ENCODE data around the gene AVL9.

Gene AVL9

DNA sequence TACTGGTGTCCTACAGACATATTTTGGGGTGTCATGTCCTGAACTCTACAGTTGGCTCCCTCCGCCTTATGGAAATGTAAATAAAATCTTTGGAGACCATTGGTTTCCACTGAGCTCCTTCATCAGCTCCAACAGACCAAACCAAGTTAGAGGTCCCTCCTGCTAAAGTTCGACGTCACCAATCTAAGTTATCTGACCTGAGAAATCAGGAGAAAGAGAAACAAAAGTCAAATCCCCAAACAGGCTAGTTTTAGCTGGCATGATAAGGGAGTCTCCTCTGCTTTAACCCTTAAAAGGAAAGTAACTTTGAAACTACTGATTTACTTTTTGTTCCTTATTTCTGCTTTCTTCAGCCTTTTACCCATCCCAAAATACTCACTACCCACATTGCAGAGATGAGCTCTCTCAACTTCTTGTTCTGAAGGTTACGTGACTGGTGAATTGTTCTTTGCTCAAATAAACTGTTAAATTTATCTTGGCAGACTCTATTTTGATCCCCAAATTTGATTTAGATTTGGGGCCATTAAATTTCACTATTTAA, 39.9 kb downstream of the AVL9 start:
- DNase-seq: no peak

DNA sequence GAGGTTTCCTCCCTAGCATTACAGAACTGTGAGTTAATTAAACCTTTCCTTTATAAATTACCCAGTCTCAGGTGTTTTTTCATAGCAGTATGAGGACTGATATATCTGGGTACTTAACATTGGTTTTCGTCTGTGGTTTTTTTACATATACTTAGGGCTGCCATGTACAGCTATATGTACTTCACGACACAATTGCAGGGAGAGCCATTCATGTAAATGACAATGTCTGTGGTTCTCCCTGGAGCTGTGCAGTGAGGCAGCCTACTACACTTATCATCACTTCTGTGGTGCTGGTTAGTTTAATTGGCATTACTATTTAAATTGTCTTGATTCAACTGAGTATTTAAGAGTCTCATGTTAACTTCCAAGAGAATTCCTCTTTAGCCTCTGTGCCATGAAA, 40.7 kb downstream of the AVL9 start:
- no peak for DNase-seq

GRCh38 chr7:32536585-32536984, 41.3 kb downstream of the AVL9 start:
- DNase-seq: no peak

- no peak for DNase-seq
These were observed 42.5 kb downstream of the AVL9 start for GRCh38 chr7:32537760-32538159.

DNA sequence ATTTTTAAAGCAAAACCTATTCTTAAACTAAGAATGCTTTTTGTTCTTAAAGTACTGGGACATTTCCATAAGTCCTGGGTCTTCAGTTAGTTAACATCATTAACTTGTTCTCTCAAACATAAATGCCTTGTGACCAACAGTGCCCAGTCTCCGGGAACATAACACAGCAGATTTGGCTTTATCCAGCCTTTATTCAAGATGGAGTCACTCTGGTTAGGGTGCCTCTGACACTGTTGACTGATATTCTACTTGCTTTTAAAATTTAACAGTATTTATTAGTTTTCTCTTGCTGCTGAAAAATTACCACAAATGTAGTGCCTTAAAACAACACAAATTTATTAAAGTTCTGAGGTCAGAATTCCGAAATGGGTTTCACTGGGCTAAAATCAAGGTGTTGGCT, 44.1 kb downstream of the AVL9 start:
- DNase-seq: no peak

DNA sequence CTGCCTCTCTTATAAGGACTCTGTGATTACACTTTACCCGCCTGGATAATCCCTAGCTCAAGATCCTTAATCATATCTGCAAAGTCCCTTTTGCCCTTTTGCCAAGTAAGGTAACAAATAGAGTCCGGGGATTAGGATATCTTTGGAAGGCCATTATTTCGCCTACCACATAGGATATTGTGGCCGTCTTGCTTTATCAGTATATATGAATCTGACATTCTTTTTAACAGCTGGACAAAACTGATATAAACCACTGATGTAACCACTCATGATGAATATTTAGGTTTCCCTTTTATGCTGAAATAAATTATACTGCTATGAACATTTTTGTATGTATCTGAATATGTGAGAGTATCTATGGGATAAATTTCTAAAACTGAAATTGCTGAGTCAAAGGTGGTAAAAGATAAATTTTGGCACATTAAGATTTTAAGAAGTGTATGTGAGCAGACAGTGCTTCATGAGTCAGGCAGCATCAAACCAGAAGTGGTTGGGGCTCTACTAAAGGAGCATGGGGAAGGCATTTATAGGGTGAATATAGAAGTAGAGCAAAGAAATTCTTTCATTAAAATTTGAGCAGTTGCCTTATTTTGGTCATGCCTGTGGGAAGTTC, 44.7 kb downstream of the AVL9 start:
- peak in 1 of 5 experiments; percentile 16 for DNase-seq

DNA sequence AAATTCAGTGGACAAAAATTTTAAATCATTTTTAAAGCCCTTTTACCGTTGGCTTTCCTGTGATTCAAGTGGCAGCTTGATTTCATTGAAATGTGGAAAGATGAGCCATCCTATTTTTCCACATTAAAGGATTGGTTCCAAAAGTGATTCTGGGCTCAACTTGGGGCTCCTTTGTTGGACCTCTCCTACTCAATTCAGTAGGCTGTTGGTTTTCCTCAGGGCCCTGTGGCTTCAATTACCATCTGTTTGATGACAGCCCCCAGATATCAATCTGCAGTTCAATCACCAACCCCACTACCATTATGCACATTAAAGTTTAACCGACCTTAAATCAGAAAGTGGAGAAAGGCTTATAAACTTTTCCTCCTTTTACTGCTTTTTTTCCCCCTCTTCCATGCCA, 47.3 kb downstream of the AVL9 start:
- DNase-seq: no peak

- no peak for DNase-seq
These were observed 64.2 kb downstream of the AVL9 start for GRCh38 chr7:32559480-32559879.

DNA sequence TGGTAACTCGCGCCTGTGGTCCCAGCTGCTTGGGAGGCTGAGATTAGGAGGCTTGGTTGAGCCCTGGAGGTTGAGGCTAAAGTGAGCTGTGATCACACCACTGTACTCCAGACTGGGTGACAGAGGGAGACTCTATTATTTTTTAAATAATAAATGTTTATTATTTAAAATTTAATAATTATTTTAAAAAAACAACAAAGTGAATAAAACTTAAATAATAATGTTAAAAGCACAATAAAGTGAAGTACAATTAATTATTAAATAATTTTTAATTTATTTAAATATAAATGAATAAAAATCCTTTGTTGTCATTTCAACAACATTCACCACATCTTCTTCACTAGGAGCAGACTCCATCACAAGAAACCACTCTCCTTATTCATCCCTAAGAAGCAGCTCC, 64.8 kb downstream of the AVL9 start:
- DNase-seq: no peak

- DNase-seq: peak in 1 of 5 experiments; percentile 46
These were observed 66.3 kb downstream of the AVL9 start for GRCh38 chr7:32561613-32562012.

GRCh38 chr7:32564542-32564941, 69.3 kb downstream of the AVL9 start:
- no peak for DNase-seq

DNA sequence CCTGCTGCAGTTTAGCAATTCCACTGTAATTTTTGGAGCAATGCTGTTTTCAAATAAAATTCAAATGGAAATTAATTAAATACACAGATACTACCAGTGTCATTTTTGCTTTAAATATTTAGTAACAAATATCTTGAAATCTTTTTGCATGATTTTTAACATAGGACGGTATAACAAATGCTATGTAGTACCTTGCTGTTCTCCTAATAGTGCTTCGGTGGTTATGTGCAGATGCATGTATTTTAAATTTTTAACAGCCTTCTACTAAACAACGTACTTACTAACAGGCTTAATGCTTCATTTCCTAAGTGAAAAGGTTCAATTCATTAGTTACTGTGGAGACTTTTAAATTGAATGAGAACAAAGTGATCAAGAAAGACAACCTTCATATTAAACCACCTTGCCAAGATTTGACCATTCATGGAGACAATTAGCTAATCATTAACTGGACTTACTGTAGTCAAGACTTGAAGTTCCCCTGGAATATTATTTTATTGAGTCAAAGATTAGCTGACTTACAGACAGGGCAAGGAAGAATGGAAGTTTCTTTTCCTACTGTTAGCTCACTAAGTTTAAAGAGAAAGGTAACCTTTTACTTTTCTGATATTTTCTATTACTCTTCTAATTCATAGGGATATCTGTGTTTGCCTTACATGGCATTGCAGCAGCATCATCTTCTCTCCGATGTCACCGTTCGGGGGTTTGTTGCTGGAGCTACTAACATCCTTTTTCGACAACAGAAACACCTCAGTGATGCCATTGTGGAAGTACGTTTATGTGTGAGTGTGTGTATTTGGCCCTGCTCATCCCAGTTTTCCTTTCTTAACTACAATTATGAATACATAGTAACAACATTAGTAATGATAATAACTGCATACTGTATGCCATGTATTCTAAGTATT, 74.3 kb downstream of the AVL9 start:
- DNase-seq: no peak

DNA sequence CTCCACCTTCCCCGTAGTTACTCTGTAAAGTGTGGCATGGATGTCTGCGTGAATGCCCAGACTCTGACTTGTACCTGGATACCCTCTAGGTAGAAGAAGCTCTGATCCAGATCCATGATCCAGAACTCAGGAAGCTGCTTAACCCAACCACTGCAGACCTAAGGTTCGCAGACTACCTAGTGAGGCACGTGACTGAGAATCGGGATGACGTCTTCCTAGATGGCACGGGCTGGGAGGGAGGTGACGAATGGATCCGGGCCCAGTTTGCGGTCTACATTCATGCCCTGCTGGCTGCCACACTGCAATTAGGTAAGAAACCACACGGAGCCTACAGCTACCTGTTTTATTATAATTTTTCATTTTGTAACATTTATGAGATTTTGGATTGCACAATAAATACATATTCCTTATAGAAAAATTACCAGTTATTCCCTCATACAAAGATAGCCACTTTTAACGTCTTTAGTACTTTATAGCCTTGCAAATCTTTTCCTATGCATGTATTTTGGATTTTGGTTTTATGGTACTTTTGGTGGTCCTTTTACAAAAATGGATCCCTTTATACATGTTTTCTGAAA, 77.9 kb downstream of the AVL9 start:
- no peak for DNase-seq

- DNase-seq: no peak
These were observed 79.3 kb downstream of the AVL9 start for GRCh38 chr7:32574626-32575025.

DNA sequence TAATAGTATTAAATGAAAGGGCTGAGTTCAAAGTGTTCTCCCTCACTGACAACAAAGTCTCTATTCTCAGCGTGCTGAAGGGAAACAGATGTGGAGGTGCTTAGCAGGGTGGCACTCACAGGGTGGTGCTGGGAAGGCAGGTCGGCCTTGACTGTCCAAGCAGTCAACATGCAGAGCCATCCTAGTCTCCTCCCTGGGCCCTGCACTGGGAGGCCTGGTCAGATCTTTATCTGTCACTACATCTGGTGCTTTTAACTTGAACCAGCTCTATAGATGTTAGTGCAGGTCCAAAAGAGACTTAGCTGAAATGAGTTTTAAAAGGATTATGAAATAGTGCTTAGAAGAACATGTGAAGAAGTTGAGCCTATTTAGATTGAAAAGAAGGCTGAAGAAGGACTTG, 82.1 kb downstream of the AVL9 start:
- no peak for DNase-seq

GRCh38 chr7:32579776-32580175, 84.5 kb downstream of the AVL9 start:
- no peak for DNase-seq

DNA sequence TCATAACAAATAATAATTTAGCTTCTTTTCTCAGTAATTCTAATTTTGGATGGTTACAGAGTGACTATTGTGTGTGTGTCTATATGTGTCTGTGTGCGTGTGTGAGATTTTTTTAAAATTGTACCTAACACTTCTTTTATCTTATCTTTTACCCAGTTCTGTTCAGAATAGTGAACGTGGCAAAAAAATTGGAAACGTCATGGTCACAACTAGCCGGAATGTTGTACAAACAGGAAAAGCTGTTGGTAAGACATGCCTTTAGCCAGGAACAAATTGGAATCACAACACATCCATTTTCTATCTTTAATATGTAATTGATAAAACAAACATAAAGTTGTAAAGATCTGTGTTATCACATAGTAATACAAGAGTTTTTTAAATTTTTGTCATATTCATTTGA, 85.4 kb downstream of the AVL9 start:
- no peak for DNase-seq

DNA sequence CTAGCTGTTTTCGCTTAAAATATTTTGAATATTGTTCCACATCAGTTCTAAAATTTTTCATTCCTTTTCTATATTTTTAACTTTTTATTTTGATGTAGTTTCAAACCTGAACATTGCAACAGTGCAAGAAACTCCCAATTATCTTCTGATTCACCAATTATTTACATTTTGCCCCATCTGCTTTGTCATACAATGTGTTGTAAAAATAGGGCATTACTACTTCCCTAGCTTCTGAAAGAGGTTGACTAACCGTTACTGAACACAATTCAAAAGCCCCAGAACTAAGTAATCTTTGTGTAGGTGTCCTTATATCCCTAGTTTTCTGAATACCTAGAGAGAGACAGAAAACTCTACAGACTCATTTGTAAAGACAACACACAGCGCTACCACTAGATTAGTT, 86.7 kb downstream of the AVL9 start:
- DNase-seq: no peak

DNA sequence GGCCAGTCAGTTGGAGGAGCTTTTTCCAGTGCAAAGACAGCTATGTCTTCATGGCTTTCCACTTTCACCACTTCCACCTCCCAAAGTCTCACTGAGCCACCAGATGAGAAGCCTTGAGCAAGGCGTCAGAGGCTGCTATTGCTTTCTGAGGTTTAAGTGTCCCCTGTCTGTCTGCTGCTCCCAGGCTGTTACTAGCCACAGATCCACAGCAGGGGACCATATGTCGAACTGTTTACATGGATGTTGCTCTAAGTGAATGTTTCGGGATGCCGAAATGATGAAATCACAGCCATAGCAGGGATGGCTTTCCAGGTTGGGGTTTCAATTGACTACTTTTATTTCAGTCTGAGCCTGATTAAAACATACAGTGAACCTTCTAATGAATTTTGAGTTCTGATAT, 88.5 kb downstream of the AVL9 start:
- no peak for DNase-seq

DNA sequence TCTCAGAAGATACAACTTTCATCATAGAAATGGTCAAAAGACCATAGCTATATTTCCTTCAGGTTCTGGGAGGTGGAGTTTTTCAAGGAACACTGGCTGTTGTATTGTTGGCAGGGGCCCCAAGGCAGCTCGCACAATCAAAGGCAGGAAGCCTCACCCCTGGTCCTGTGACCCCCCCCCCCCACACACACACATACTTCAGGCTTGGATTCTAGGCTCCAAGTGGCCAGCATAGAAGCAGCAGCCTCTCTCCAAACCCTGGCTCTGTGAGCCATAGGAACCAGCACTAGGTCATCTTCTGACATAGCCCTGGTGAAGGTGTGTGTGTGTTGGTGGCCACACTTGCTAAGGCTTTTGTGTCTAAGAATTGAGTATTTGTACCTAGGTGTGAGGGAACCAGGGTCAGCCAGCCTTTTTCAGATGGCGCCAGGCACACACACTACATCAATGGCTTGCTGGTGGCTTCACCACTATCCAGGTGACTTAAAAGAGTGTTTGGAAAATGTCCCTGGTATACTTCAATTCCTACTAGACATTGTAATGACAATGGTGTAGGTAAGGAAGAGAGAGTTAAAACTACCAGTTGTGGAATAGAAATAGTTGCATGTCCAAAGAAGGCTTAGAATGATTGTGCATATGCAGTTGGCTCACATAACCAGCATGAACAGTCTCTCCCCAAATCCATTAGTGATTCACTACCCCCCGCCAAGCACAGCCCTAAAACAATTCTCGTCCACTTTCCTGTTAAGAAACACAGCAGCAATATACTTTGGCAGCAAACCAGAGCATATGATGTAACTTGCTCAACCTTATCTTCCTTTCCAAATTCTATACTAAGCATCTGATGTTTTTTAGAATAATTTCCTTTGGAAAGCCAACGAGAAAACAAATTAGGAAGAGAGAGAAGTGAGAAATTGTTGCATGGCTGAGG, 91.3 kb downstream of the AVL9 start:
- DNase-seq: no peak

DNA sequence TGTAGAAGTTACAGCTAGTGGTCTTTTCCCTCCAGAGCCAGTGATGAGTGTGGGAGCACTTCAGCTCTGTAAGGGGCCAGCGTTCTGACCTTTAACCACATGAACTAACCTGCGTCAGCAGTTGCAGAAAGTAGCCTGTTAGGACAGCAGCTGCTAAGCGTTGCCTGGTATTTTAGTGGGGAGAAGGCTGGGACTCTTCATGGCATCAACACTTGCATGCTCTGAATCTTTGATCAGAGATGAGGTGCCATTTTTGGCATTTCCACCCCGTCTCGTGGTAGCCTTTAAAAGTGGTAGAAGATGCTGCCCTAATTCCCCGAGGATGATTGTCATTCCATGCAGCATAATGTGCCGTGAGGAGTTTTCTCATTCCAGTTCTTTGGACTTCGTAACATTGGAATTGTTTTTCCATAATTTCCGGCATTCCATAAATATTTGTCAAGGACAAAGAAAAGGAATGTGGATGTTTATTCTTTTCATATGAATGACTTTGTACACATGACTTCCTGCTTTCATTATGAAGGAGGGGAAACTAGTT, 92.2 kb downstream of the AVL9 start:
- DNase-seq: no peak

- peak in 1 of 5 experiments; percentile 73 for DNase-seq
These were observed 93.4 kb downstream of the AVL9 start for GRCh38 chr7:32588657-32589056.
